ENCODE data around the gene ETV5. TPM values are rescaled to one million over a fixed set of nuclear protein-coding genes. Genes with fewer than 3 reads are reported as not detected.

The ETV5 gene
- total RNA-seq, 4 donors from 2014 or later: 2.0 to 39.8 (median 13.8) TPM

DNA sequence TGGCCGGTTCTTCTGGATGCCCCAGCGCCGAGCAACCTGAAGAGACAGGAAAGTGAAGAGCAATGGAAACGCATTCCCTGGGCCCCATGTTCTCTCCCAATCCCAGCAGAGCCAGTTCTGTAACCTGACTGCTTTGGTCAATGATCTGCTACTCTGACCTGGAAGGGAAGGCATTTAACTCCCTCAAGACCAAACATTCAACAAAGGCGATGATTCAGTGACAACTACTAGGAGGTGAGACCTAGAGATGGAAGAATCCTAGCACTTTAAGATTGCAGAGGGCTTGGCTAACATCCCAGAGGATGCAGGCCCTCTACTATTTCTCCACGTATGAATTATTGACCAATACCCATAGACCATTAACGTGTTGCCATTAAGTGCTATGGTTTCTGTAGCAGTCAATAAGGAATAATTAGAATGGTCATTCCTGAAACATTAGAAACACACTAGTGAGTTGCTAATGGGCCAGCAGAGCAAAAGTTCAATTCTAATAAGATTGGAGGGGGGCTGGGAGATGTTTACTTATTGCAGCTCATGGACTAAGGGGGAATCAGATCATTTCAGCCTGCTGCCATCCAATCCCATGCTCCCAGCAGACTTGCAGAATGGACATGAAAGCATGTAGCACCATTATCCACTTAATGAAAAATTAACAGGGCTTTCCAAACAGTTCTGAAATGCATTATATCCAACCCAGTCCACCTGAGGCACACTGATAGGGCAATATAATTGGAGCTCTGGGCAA lies 56.6 kb downstream of the ETV5 start:
- TF ChIP-seq, protein P1, sequence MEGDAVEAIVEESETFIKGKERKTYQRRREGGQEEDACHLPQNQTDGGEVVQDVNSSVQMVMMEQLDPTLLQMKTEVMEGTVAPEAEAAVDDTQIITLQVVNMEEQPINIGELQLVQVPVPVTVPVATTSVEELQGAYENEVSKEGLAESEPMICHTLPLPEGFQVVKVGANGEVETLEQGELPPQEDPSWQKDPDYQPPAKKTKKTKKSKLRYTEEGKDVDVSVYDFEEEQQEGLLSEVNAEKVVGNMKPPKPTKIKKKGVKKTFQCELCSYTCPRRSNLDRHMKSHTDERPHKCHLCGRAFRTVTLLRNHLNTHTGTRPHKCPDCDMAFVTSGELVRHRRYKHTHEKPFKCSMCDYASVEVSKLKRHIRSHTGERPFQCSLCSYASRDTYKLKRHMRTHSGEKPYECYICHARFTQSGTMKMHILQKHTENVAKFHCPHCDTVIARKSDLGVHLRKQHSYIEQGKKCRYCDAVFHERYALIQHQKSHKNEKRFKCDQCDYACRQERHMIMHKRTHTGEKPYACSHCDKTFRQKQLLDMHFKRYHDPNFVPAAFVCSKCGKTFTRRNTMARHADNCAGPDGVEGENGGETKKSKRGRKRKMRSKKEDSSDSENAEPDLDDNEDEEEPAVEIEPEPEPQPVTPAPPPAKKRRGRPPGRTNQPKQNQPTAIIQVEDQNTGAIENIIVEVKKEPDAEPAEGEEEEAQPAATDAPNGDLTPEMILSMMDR (IDR thresholded peaks at IDR 0.05): no peak
- no peak for TF ChIP-seq POLR2A (IDR thresholded peaks at IDR 0.05)
- Histone ChIP-seq H3K4me3 (no peak overlapping the region), H3K9me3 (no peaks in the 10 kb centered on the region), H3K4me1 (no peaks in the 10 kb centered on the region), H3K36me3 (no peaks in the 10 kb centered on the region), H3K27ac (no peak overlapping the region), H3K27me3 (no peaks in the 10 kb centered on the region)
- DNase-seq: no peak
- intact Hi-C loops (cut with DNase I; ENCODE audit: low total_unique reads): no loop called here

DNA sequence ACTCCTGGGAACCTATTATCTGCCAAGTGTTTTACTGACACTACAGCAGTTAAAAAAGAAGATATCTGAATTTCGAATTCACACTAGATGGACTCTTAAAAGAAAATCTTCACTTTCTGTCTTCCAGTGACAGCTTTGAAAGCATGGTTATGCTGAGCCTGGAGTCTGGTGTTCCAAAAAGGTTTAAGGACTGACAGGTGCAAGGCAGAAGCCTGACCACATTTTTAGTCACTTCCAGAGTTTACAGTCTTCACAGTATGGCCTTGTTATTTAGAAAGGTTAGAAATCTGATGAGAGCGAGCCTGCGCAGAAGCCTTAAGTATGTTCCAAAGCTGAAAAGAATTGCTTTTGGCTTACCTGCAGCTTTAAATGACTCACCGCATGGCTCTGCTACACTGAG lies 59.9 kb downstream of the ETV5 start:
- no peak overlapping the region for H3K27ac ChIP-seq
- H3K27me3 ChIP-seq: no peaks in the 10 kb centered on the region
- no peaks in the 10 kb centered on the region for H3K9me3 ChIP-seq
- no peak for DNase-seq
- H3K4me3 ChIP-seq: no peak overlapping the region
- no peaks in the 10 kb centered on the region for H3K4me1 ChIP-seq
- intact Hi-C loops (cut with DNase I; ENCODE audit: low total_unique reads): no loop called here
- no peaks in the 10 kb centered on the region for H3K36me3 ChIP-seq
- no peak for TF ChIP-seq POLR2A (IDR thresholded peaks at IDR 0.05)
- TF ChIP-seq, protein P1 (IDR thresholded peaks at IDR 0.05): no peak

DNA sequence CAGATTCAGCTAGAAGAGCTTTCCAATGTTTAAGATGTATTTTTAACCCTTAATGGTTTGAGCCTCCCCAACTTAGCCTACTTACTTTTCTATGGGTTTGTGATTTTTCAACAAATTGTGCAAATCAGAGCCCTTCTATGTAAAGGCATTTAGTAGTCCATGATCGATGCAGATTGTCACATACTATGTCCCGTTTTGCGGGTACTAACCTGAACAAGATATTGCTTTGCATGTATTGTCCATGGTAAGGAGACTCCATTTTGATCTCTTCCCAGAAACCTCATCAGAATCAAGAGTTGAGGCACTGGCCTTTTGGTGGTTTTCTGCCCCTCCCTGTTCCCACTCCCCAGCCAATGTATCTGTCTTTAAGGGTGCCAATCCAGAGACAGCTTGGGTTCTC lies 60.8 kb downstream of the ETV5 start:
- Histone ChIP-seq H3K4me1 (no peaks in the 10 kb centered on the region), H3K36me3 (no peaks in the 10 kb centered on the region), H3K27me3 (no peaks in the 10 kb centered on the region), H3K4me3 (no peak overlapping the region), H3K9me3 (no peaks in the 10 kb centered on the region), H3K27ac (no peak overlapping the region)
- intact Hi-C loops (cut with DNase I; ENCODE audit: low total_unique reads): no loop called here
- DNase-seq: no peak
- TF ChIP-seq POLR2A (IDR thresholded peaks at IDR 0.05): no peak
- TF ChIP-seq, protein P1 (IDR thresholded peaks at IDR 0.05): no peak

DNA sequence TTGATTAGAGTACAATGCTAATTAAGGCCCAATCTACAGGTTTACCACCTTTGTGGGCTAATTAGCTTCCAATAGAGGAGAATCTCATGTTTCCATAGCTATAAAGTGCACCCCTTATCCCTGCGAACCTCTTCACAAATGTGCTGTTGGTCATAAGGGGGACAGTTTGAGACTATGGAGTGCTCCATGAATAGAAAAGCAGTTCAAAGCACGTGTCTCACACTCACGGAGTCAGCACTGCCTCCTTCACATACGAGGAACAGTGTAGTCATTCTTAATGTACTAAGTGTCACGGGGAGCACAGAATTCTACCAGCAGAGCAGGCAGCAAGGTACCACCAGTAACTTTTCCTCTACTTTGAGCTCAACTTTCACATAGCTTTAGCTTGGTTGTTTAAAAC lies 62.1 kb downstream of the ETV5 start:
- intact Hi-C loops (cut with DNase I; ENCODE audit: low total_unique reads): no loop called here
- TF ChIP-seq POLR2A (IDR thresholded peaks at IDR 0.05): no peak
- TF ChIP-seq, protein P1 (IDR thresholded peaks at IDR 0.05): no peak
- Histone ChIP-seq H3K4me3 (no peak overlapping the region), H3K27ac (no peak overlapping the region), H3K27me3 (no peaks in the 10 kb centered on the region), H3K4me1 (no peaks in the 10 kb centered on the region), H3K9me3 (no peaks in the 10 kb centered on the region), H3K36me3 (no peaks in the 10 kb centered on the region)
- no peak for DNase-seq

DNA sequence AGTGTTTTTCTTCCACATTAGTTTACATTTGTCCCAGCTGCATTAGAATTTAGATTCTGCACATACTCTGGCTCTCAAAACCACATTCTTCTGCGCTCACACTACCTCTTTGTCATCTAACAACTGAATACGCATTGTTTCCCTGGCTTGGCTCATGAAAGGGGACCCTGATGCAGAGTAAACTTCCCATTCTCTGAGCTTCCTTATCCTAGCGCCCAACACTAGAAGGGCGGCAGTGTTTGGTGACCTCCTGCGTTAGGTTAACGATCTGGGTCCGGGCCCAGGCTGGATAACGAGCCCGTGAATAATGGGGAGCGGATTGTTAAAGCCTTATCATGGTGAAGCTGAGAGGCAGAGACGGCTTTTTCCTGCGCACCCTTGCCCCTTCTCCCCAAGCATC lies 63.9 kb downstream of the ETV5 start:
- no peak for TF ChIP-seq POLR2A (IDR thresholded peaks at IDR 0.05)
- TF ChIP-seq, protein P1 (IDR thresholded peaks at IDR 0.05): no peak
- Histone ChIP-seq H3K27me3 (no peaks in the 10 kb centered on the region), H3K9me3 (no peaks in the 10 kb centered on the region), H3K36me3 (no peaks in the 10 kb centered on the region), H3K27ac (no peak overlapping the region), H3K4me1 (no peaks in the 10 kb centered on the region), H3K4me3 (no peak overlapping the region)
- DNase-seq: no peak
- intact Hi-C loops (cut with DNase I; ENCODE audit: low total_unique reads): no loop called here

Data from uterus (tissue), 4 donors.